GM10266 (cell line): ENCODE data around the gene MASP1.

ENCODE experiments used
- DNase-seq: peaks from one replicate; pipeline ENCODE4 v3.0.0; 2012; ENCODE audit errors: extremely low spot score
- CTCF ChIP-seq: IDR thresholded peaks from 2 replicates; pipeline ENCODE4 v1.5.1; 2012; ENCODE audit warnings: mild to moderate bottlenecking, low read depth; ENCODE audit not compliant: control insufficient read depth, insufficient read depth; ENCODE audit errors: missing control alignments

MASP1 gene

GRCh38 chr3:187230011-187230410 is 61.5 kb downstream of the MASP1 start:
- DNase-seq: no peak
- no peak for TF ChIP-seq CTCF

GRCh38 chr3:187228740-187229139 is 62.8 kb downstream of the MASP1 start:
- no peak for DNase-seq

GRCh38 chr3:187227658-187228258 is 63.8 kb downstream of the MASP1 start:
- DNase-seq: no peak
- no peak for TF ChIP-seq CTCF

More at GRCh38 chr3:187228740-187229139, 62.8 kb downstream of the MASP1 start:
- no peak for TF ChIP-seq CTCF

GRCh38 chr3:187223799-187224198 is 67.7 kb downstream of the MASP1 start:
- DNase-seq: no peak
- TF ChIP-seq CTCF: peak; percentile 1

GRCh38 chr3:187222801-187223200 is 68.7 kb downstream of the MASP1 start:
- no peak for TF ChIP-seq CTCF
- no peak for DNase-seq

GRCh38 chr3:187215460-187215859 is 76.1 kb downstream of the MASP1 start:
- DNase-seq: no peak
- no peak for TF ChIP-seq CTCF

- no peak for DNase-seq
- no peak for TF ChIP-seq CTCF
Observed at GRCh38 chr3:187213616-187214015, 77.9 kb downstream of the MASP1 start.
